Urothelium cell line (cell line): Measurements from ENCODE around the gene KCNJ15.

Experiments
- DNase-seq: peaks from one replicate; pipeline ENCODE4 v3.0.0; 2011; ENCODE audit warnings: low spot score, mixed read lengths
- FAIRE-seq: peaks from 2 replicates; lab custom pipeline; 2011; peaks lifted over from hg19 to GRCh38; lab: Jason Lieb, UNC

KCNJ15 gene

DNA sequence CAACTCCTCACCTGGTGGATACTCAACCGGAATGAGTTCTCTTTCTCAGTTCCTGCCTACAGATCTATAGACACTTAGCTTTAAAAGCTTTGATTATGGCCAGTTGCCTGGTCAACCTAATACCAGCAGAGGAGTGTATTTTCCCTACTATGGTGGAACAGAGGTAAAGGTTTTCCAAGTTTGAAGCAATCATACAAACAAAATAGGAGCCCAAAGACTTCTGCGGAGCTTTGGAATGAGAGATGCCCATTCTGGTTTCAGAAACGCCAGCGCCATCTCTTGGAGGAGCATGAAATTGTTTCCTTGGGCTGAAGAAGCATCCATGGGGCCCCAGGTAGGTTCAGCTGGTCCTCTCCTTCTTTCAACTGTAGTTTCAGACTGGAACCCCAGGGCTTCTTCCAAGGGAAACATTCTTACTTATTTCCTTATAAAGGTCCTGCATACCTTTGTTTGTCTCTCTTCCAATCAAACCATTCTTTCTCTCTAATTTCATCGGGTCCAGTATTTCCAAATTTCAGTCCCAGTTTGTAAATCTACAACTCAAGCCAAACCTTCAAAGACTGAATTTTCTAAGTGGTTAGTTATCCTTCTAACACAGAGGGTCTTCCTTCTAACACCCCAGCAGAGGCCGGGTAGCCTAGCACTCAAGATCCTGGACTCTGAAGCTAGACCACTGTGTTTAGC lies 95.9 kb downstream of the KCNJ15 start:
- FAIRE-seq (no peak), DNase-seq (peak; percentile 25)

DNA sequence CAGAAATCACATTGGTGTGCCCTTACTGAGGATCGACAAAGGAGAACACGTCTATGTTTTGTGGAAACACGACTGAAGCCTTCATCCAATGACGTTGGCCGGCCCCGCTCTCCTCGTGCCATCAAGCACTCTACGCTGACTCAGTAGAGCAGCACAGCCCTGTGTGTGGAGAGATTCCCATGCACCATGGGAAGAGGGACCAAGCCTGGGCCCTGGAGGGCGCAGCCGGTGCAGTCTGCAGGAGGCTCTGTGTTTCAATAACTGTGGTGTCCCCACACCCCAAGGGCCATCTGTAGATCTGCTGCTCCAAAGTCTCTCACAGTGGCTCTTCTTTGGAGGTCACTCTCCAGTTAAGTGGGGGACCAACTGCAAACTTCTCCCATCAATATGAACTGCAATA lies 97.4 kb downstream of the KCNJ15 start:
- DNase-seq (no peak), FAIRE-seq (no peak)

DNA sequence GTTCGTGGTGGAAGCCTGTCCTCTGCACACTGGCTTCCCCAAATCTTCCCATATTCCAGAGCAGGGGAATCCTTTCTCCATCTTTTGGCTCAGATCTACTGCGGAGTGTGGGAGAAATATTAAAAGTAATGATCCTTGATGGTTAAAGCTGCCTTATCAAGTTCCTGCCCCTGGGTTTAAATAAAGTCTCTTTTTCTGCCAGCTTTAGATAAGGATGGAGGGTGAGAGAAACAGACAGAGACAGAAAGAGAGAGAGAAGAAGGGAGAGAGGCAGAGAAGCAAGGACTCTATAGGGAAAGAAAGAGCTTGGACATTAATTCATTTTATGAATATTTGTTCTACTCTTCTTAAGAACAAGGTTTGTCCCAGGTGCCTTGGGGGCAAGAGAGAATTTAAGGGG lies 98.0 kb downstream of the KCNJ15 start:
- DNase-seq: no peak
- no peak for FAIRE-seq

DNA sequence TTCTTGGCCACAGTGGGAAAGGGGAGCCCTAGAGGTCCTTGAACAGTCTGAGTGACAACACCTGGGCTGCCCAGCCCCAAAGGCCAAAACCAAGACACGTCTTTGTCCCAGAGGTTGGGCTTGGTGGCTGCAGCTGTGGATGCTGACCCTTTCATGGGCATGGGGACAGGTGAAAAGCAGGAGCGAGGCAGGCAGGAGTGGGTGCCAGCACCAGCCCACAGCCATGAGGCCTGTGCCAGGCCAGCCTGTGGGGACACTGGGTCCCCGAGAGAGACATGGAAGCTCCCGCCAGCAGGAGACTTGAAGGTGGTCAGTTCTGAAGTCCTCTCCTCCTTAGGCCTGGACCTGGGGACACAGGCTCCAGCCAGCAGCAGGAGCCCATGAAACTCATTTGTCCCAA lies 98.6 kb downstream of the KCNJ15 start:
- no peak for FAIRE-seq
- no peak for DNase-seq

DNA sequence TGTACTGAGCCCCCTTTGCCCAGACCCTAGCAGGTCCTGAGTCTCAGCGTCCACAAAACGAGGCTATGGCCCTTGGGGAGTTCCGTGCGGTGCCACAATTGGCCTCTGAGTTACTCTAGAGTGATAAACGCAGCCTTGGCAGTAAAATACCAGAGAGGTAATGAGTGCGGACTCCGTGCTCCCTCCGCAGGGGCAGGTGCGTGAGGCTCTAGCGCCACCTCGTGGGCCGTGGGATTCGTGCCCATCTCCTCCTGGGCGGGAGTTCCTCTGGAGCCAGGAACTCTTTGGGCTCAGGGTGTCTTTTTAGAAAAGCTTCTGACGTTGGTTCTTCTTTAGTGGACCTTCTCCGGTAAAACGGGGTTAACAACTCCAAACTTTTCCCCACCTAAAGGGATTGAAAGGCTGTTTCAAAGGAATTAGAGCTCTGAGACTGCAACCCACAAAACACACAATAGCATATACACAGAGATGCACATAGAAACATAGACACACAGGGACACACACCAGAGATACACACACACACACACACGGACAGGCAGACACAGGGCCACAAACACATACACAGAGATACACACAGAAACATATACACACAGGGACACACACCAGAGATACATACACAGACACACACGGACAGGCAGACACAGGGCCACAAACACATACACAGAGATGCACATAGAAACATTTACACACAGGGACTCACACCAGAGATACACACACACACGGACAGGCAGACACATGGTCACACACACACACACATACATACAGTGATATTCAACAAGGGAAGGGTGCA lies 99.4 kb downstream of the KCNJ15 start:
- DNase-seq (peak; percentile 52), FAIRE-seq (no peak)
